Astrocyte of the cerebellum (primary cell): ENCODE measurements around the gene EYA2.

Experiments used
- DNase-seq: peaks from one replicate; pipeline ENCODE4 v3.0.0-alpha.2; 2011; ENCODE audit warnings: low read depth
- H3K4me3 ChIP-seq: 2 replicates; pipeline ENCODE4 v1.5.1; 2011; ENCODE audit warnings: mild to moderate bottlenecking, low read depth, low read length, moderate library complexity
- in situ Hi-C: cut with HindIII; loops from 2 replicates; pipeline ENCODE4 v1.10.0; 2017; ENCODE audit warnings: low sequenced_read_pairs
- TF ChIP-seq, protein P1 (sequence below): IDR thresholded peaks from 2 replicates; pipeline ENCODE4 v1.5.1; 2012; ENCODE audit warnings: low read length, low read depth, moderate library complexity, mild to moderate bottlenecking; ENCODE audit errors: missing control alignments

The EYA2 gene

DNA sequence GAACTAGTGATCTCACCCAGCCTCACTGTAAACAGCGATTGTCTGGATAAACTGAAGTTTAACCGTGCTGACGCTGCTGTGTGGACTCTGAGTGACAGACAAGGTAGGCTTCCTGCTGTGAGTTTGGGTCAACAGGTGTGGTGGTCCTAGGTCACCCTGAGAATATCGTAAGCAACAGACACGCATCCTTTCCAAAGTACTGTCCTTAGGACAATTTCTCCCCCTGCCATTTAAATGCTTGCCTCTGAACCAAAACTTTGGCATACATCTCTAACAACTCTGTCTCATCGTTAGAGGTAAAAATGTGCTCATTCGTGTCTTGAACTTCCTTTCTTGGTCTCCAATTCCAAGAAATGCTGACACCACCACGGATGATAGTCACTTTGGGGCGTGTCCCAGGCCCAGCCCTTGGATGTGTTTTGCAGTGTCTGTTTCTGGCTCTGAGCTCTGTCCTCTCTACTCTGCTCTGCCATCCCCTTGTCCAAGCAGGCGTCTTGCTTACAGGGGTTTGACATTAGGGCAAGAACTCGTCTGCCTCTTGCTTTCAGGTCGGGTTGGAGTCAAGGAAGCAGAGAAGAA is 95.5 kb downstream of the EYA2 start:
- DNase-seq, result no peak
- TF ChIP-seq, protein P1, sequence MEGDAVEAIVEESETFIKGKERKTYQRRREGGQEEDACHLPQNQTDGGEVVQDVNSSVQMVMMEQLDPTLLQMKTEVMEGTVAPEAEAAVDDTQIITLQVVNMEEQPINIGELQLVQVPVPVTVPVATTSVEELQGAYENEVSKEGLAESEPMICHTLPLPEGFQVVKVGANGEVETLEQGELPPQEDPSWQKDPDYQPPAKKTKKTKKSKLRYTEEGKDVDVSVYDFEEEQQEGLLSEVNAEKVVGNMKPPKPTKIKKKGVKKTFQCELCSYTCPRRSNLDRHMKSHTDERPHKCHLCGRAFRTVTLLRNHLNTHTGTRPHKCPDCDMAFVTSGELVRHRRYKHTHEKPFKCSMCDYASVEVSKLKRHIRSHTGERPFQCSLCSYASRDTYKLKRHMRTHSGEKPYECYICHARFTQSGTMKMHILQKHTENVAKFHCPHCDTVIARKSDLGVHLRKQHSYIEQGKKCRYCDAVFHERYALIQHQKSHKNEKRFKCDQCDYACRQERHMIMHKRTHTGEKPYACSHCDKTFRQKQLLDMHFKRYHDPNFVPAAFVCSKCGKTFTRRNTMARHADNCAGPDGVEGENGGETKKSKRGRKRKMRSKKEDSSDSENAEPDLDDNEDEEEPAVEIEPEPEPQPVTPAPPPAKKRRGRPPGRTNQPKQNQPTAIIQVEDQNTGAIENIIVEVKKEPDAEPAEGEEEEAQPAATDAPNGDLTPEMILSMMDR, result no peak
- no peak overlapping the region for H3K4me3 ChIP-seq
- in situ Hi-C loops, result no loop called here

DNA sequence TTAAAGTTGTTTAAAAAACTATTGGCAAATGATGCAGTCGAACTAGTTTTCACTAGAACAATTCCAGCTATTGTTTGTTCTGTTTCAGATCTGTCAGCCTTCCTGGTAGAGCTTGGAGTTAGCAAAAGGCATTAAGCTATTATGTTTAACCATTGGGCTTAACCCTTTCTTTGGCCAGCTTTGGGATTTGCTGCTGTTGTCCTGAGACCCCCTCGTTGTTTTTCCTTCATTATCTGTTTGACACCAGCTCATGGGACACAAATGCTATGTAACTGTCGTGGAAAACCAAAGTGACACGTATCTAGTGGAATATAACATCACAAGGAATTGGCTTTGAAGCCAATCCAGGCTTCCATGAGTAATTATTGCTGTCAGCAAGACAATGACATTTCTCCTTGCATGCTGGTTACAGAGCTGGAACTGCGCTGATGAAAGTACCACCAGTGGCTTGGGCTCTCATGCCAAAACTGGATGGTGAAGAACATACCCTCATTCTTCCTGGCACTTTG is 96.0 kb downstream of the EYA2 start:
- H3K4me3 ChIP-seq, result no peak overlapping the region
- DNase-seq, result no peak
- TF ChIP-seq, protein P1, result no peak
- in situ Hi-C loops, result no loop called here

DNA sequence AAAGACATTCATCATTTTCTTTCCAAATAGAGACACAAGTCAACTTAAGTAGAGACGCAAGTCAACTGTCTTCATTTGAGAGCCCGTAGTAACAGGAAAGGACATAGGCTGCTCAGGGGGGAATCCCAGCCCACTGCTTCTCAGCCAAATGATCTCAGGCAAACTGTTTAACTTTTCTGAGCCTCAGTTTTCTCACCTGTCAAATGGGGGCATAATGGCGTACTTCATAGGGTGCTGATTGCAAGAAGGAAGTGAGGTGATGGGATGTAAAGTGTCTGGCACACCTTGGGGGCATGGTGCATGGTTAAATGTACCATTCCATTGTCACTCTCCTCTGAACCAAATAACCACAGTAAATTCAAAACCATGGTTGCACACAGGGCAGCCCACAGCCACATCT is 96.5 kb downstream of the EYA2 start:
- no peak overlapping the region for H3K4me3 ChIP-seq
- in situ Hi-C loops, result no loop called here
- TF ChIP-seq, protein P1, result no peak
- no peak for DNase-seq

DNA sequence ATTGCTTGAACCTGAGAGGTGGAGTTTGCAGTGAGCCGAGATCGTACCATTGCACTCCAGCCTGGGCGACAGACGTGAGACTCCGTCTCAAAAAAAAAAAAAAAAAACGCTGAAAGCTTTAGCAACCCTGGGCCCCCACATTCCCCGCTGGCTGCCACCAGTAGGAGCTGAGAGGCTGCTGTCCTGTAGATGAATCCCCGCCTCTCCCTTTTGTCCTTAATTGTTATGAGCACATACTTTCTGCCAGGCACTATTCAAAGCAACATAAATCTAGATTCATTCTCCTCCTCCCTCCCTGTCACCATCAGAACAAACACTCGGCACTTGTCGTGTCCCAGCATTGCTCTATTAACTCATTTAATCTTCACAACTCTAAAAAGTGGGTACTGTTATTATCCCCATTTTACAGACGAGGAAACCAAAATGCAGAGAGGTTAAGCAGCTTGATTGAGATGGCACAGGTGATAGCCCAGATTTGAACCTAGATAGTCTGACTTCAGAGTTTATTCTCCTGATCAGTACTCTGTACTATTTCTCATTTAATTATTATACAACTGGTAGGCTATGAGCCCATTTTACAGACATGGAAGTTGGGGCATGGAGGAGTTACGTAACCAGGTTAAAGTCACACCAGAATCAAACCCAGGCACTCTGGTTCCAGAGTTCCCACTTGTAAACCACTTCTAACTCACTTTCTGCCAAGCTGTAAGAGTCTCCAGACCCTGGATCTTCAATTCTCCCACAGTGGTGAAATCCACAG is 97.4 kb downstream of the EYA2 start:
- no peak overlapping the region for H3K4me3 ChIP-seq
- TF ChIP-seq, protein P1, result no peak
- DNase-seq, result no peak
- in situ Hi-C loops, result no loop called here

DNA sequence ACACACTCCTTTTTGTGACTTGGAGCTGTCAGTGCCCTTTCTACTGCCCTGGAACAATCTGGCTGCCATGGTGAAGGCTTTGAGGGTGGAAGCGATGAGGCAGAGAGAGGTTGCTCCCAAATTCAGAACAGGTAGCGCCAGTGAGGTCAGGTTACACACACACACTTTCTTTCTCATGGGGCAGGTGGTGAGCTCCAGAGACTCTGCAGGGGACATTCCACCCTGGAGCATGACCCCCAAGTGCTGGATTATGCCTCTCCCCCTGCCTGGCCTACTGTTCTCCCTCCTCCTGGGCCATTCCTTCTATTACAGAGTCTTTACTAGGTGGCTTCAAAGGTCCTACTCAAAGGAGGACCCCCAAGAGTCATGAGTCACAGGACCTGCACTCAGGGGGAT is 98.0 kb downstream of the EYA2 start:
- in situ Hi-C loops, result no loop called here
- no peak overlapping the region for H3K4me3 ChIP-seq
- TF ChIP-seq, protein P1, result no peak
- DNase-seq, result no peak

DNA sequence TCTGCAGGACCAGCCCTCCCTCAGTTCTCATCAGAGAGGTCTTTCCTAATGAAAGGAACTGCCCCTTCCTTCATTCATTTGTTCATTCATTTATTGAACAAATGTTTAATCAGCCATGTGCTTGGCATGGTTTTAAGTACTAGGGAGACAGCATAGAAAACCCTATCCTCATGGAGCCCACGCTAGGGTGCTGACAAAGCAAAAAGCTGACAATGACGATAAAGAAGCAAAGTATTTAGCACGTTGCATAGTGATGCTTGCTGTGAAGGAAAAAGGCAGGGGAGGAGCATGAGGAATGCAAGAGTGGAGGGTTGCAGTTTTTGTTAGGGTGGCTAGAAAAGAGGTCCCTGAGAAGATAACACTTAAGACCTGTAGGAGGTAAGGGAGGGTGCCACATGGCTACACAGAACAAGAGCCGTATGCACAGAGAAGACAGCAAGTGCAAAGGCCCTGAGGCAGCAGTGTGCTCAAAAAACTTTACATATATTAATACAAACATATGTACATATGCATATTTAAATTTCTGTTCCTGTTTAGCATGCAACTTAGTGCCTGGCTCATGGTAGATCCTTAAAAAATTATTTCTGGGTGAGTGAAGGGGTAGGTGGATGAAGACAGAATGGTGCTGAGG is 98.9 kb downstream of the EYA2 start:
- TF ChIP-seq, protein P1, result no peak
- in situ Hi-C loops, result no loop called here
- H3K4me3 ChIP-seq, result no peak overlapping the region
- no peak for DNase-seq
